ENCODE measurements around the gene UGT1A1.

Gene UGT1A1

DNA sequence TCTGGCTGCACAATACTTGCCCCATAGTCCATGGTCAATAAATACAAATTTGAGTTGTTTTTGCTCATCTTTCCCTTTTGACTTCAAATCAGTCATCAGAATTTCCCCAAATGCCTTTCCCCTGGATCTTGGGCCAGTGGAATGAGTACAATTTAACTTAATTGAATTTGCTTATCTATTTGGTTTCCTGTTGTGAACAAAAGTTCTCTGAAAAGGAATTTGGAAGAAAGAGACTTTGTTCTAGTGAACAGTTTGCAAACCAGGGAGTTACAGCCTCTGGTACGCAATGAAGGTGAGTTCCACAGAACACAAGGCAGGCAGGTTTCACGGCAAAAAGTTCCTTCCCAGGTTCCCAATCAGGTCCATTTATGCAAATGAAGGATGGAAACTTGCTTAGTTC is 1.2 kb upstream of the UGT1A1 start:
- no peak for FAIRE-seq

DNA sequence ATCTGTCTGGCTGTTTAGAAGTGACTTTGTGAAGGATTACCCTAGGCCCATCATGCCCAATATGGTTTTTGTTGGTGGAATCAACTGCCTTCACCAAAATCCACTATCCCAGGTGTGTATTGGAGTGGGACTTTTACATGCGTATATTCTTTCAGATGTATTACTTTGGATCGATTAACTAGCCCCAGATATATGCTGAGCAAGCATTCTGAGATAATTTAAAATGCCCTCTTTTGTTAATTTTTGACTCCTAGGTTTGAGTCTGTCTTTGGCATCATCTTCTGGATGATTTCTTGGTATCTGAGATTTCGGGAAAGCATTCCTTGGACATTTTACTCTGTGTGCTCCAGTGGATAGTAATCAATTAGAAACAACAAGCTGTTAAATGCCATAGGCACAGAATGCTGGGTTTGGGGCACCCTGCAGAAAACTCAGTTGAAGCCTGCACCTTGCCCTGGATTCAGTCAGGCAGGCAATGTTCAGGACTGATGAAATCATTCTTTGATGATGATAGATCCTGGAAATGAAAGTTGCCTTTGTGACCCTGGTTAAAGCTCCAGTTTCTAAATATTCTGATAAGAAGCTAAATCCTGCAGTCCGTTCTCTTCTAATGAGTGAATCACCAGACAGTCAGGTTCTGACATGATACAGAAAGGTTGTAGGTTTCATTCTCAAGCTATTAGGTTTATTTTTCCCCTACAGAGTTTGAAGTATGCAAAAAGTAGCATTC is 1.1 kb downstream of the UGT1A1 start:
- no peak for FAIRE-seq

DNA sequence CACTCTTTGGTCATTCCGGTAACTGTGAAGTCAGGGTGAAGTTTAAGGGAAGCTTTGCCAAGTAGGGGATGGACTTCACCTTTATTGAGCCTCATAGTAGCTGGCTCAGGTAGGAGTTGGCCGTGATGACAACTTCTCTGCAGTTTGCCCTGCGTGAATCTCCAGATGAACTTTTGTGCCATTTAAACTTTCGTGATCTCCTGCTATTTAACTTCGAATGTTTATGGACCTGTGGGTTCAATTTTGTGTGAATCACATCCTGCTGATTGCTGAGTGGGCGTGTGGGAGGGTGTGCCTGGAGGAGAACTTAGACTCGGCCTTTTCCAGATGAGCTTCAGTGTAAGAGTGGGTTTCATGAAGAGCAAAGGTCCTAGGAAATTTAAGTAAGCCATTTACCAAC is 4.2 kb downstream of the UGT1A1 start:
- no peak for FAIRE-seq

DNA sequence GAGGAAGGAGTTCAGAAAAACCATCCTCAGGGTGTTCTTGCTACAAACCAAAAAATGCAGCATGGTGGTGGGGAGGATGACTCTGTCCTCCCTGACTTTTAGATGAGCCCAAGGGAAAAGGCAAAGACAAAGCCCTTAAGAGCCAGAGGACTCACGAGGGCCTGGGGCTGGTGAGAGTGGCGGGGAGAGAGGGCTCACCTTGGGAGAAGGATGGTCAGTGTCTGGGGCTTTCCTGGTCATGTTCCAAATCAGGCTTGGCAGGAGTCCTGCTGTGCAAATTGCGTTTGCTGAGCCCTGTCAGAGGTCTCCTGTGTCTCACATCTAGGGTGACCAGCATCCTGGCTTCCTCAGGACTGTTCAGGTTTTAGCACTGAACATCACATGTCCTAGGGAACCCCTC is 4.7 kb downstream of the UGT1A1 start:
- no peak for FAIRE-seq

DNA sequence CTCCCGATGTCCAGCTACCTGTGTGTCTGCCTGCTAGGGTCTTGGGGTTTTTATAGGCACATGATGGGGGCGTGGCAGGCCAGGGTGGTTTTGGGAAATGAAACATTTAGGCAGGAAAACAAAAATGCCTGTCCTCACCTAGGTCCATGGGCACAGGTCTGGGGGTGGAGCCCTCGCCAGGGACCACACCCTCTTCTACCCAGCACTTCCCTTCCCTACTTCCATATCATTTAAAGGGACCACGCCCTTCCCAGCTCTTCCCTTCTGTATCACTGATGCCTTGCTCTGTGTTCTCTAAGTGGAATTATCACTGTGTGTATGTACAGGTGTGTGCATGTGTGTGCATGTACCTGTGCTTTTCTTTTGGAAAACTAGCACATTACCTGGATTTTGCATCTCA is 6.3 kb downstream of the UGT1A1 start:
- no peak for FAIRE-seq

DNA sequence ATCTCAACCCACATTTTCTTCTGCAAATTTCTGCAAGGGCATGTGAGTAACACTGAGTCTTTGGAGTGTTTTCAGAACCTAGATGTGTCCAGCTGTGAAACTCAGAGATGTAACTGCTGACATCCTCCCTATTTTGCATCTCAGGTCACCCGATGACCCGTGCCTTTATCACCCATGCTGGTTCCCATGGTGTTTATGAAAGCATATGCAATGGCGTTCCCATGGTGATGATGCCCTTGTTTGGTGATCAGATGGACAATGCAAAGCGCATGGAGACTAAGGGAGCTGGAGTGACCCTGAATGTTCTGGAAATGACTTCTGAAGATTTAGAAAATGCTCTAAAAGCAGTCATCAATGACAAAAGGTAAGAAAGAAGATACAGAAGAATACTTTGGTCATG is 8.0 kb downstream of the UGT1A1 start:
- FAIRE-seq = no peak

DNA sequence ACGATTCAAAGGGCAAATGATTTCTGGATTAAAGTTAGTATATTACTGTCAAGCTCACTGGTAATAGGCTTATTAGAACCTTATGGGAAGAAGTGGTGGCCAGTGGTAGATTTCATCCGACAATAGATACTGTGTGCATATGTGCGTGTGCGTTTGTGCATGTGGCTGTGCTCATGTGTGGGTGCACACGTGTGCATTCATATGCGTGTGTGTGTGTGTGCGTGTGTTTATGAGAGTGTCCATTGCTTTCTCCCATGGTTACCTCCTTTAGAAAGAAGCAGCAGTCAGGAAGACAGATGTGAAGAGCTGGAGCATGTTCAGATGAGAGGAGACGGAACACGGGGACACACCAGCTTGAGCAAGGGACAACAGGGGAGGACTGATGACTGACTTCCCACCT is 9.2 kb downstream of the UGT1A1 start:
- FAIRE-seq = no peak

DNA sequence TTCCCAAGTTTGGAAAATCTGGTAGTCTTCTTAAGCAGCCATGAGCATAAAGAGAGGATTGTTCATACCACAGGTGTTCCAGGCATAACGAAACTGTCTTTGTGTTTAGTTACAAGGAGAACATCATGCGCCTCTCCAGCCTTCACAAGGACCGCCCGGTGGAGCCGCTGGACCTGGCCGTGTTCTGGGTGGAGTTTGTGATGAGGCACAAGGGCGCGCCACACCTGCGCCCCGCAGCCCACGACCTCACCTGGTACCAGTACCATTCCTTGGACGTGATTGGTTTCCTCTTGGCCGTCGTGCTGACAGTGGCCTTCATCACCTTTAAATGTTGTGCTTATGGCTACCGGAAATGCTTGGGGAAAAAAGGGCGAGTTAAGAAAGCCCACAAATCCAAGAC is 12.1 kb downstream of the UGT1A1 start:
- FAIRE-seq = no peak

DNA sequence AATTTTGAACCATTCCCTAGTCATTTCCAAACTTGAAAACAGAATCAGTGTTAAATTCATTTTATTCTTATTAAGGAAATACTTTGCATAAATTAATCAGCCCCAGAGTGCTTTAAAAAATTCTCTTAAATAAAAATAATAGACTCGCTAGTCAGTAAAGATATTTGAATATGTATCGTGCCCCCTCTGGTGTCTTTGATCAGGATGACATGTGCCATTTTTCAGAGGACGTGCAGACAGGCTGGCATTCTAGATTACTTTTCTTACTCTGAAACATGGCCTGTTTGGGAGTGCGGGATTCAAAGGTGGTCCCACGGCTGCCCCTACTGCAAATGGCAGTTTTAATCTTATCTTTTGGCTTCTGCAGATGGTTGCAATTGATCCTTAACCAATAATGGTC is 12.5 kb downstream of the UGT1A1 start:
- FAIRE-seq = no peak

DNA sequence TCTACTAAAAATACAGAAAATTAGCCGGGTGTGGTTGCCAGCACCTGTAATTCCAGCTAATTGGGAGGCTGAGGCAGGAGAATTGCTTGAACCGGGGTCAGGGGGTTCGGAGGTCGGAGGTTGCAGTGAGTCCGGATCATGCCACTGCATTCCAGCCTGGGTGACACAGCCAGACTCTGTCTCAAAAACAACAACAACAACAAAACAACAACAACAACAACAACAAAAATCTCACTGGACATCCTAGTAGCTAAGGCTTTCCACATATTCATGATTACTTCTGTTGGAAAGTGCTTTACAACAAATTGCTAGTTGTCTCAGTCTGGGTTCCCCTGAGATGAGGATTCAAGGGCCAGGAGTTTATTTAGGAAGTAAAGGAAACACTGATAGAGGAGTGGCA is 13.8 kb downstream of the UGT1A1 start:
- FAIRE-seq = no peak

DNA sequence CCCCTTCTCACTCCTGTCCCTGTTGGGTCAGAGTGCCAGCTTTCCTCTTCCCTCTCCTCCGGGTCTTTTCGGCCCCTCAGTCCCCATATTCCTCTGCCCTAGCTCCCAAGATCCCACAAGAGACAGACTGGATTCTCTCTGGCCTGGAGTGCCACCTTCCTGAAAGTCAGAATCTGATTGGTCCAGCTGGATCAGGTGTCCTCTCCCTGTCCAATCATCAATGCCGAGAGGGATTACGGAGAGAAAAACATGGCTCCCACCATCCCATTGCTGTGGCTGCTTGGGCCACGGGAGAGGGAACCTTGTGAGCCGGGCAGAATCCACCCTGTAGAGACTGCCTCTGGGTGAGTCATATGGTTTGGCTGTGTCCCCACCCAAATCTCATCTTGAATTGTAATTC is 15.3 kb downstream of the UGT1A1 start:
- FAIRE-seq = no peak

DNA sequence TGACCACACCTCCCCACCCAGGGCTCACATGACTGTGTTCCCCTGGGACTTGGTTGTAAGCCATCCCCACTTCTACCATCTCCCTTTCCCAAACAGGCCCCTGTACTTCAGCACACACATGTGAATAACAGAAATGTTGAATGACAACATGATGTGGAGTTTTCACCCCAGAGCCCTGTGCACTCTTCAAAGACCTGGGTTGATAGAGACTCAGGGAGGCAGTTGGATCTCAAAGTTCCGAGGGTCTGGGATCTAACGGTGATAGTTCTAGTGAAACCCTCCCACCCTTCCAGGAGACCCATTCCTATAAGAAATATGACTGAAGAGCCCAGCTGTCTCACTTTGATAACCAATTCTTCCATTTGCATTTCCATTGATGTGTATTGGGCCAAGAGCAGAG is 18.0 kb downstream of the UGT1A1 start, which contains the start of gene MROH2A:
Gene MROH2A, plus strand, starts transcription at position 301 of the 400 bp plus-strand sequence. CDS start 1,029 bp downstream, outside the sequence.
- no peak for FAIRE-seq

DNA sequence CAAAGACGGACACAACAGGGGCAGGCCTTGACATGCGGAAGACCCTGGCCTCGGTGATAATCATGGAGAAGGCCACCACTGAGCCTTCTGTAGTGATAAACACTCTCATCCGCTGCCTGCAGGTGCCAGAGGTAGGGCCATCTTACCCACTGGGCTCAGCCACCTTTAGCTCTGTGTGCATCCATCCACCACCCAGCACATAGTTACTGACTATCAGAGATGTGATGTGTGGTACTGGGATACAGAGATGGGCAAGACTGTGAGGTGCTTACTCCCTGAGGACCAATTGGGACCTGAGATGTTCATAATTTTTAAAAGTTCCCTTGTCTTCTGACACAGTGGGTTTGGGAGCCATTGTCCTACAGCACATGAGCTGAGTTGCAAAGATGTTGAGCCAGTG is 19.7 kb downstream of the UGT1A1 start:
- no peak for FAIRE-seq

DNA sequence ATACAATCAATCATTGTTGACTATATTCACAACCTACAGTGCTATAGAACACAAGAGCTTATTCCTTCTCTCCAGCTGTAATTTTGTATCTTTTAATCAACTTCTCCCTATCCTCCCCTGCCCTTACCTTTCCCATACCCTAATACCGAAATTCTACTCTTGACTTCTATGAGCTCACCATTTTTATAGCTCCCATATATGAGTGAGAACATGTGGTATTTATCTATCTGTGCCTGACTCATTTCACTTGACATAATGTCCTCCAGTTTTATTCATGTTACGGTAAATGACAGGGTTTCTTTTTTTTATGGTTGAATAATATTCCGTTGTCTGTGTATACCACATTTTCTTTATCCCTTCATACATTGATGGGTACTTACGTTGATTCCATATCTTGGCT is 20.7 kb downstream of the UGT1A1 start:
- FAIRE-seq = no peak

DNA sequence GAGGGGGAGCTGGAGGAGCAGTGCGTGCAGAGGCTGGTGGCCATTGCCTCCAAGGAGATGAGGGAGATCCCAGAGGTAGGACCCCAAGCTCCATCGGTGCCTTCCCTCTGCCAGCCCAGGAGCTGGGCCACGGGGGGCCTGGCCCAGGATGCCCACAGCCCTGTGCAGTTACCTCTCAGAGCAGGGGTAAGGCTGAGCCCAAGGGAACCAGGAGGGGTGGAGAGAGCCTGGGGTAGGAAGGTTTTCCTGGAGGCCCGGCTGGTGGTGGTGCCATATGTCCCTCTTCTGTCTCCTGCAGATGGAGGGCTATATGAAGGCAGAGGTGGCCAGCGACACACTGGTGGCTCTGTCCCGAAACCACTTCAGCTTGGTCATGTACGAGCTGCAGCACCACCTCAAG is 29.5 kb downstream of the UGT1A1 start:
- FAIRE-seq = no peak

DNA sequence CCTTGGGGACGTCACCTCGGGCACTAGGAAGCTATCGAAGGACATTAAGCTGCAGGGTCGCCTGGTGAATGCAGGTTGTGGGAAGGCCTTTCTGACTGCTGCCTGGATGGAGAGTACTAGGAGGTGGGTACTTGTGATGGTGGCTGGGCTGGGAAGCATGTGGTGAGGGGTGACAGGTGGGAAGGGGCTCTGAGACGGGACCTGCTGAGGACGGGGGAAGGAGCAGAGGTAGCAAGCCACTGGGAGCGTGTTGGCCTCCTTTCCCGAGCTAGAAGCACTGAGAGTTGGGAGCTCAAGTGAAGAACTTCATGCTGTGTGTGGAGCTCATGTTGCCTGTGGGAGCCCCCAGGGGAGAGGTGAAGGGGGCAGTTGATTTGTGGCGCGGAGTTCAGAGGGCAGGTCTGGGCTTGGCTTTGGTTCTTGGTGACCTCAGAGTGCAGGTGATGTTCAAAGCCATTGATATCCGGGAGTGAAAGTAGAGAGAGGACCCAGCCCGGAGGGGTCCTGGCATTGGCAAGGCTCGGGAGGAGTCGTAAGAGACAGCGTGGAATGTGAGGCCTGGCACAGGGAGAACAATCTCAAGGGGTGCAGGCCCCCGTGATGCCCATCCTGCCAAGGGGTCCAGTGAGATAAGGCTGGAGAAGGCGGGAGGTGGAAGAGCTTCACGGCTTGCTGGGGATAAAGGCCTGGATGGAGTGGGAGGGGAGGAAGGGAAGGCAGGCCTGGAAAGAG is 31.2 kb downstream of the UGT1A1 start:
- FAIRE-seq = no peak

DNA sequence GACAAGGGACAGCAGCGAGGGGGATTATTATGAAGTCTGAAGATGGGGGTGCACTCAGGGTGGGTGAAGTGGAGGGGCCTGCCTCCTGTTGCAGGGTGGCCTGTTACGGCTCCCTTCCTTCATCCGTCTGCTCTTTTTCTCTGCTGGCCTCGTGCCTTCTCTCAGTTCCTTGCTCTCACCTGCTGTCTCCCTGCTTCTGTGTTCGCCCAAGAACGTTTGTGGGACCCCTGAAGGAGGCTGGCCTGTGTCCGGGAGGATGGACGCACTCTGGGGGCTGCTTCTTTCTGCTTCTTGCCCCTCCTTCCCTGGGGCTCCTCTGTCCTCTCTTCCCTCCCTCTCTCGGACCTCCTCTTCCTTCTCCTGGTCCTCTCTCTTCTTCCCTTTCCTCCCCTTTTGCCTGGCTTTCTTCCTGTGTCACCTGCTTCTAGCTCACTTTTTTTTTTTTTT is 31.8 kb downstream of the UGT1A1 start:
- FAIRE-seq = no peak

DNA sequence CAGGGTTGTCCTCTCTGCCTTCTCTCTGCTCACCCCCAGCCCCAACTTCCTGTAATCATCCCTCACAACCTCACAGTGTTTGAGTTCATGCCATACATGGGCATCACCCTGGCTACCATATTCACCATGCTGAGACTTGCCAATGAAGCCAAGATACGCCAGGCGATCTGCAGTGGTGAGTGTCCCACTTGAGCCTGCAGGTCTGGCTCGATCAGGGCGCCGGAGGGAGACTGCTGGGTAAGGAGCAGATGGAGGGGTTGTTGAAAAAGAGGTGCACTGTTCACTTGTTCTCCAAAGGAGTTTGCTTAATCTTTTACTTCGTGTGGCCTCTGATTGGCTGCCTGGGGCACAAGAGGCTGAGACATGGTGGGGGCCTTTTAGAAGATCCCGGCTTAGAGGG is 32.6 kb downstream of the UGT1A1 start:
- FAIRE-seq = no peak

DNA sequence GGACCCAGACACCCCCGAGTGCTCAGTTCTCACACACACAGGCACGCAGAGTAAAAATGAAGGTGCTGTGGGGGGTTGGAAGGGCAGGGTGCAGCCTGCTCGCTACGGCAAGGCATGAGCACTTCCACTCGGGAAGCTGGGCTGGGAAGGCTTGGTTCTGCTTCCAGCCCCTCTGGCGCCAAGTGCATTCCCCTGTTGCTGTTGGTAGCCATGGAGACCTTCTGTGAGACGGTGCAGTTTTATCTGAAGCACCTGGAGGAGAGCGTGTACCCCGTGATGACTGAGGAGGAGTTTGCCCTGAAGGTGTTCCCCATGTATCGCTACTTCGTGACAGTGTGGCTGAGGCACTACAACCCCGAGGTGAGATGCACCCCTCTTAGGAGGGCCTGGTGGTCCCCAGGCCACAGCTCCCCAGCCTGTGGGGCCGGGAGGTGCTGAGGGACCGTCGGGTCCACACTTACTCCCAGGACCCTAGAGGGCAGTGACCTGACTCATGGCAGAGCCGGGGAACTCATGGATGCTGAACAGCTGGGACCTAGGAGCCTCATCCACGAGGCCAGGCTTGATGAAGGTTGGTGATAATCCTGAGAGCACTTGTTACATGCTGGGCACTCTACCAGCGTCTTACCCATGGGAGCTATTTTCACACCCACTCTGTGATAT is 33.5 kb downstream of the UGT1A1 start:
- FAIRE-seq = no peak

DNA sequence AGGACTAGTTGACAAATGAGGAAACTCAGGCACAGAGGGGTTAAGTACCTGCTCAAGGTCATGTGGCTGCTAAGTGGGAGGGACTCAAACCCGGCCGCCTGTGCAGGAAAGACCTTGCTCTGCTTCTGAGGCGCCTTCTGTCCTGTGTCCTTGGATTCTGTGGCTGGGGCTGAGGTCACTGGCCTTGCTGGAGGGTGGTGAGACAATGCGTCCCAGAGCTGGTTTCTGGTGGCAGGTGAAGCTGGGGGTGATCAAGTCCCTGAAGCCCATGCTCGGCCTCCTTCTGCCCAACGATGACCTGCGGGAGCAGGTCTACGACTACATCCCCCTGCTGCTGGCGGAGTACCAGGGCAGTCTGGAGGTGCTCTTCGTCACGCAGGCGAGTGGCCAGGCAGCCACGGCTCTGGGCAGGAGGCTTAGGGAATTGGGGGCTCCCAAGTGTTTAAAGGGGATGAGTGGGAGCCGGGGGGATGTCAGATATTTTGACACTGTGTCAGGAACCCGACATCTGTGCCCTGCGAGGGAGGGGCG is 34.1 kb downstream of the UGT1A1 start:
- FAIRE-seq = no peak

DNA sequence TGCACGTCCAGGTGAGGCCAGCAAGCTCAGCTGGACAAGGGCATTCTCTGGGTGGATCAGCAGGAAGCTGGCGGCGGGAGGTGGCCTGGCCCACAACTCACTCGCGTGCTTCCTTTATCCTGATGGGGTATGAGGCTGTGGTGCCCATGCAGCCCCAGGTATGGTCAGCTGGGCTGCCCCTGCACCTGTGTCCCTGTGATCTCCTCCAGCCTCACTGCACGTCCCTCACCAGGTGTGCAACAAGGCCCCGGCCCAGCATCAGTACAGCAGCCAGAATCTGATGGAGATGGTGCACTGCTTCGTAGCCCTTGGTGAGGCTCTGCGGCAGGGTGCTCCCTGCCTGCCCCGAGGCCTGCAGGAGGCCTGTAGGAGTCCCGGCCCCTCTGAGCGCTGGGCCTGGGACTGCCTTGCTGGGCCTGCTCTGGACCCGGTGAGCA is 35.7 kb downstream of the UGT1A1 start:
- FAIRE-seq = no peak

DNA sequence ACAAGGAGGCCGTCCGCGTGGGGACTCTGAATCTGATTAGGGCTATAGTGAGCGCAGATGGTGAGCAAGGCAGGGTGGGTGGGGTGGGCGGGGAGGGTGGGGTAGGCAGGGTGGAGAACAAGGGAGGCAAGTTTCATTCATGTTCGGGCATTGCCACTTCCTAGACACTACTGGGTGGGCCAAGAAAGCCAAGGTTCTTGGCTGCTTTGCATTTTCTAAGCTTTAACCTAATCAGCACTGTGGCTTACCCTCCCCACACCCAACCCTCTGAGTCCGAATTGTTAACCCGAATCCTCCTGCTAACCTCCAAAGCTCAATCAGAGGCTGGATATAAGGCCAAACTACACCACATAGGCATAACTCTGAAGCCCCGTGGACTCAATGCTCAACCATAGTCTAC is 36.2 kb downstream of the UGT1A1 start:
- no peak for FAIRE-seq

DNA sequence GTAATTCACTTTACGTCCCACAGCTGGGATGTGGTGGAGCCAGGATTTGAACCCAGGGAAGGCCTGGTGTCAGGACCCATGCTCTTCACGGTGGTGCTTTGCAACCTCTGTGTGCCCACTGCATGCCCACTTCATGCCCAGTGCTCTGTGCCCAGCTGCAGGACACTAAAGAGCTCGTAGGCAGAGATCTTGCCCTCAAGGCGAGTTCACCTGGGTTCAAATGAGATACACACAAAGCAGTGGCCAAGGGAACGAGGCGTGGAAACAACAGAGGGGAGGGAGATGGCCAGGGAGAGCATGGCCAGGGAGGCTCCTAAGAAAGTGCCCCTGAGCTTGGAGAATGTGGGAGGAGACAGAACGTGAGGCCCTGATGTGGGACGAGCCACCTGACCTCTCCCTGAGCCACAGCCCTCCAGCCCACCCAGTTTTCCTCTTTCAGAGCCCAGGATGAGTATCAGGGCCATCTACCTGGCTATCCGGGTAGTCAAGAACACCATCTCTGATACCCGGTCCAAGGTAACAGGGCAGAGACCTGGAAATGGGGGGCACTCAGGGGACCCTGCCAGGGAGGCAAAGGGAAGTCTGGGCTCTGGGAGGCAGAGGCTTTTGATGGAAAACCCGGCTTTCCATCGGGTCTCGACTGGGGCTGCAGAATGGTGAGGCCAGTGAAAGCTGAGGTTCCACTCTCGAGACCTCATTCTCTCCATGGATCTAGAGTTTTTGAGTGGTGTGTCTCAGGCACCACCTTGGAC is 38.4 kb downstream of the UGT1A1 start:
- FAIRE-seq = no peak

Measured in TTC549 (cell line).